ENCODE measurements around the gene CHL1.

Gene CHL1

GRCh38 chr3:264394-265156, 68.0 kb downstream of the CHL1 start:
- DNase-seq (ENCODE audit: insufficient read length, low spot score) (no peak), FAIRE-seq (no peak)
- no peak for TF ChIP-seq CTCF (IDR thresholded peaks at IDR 0.05; ENCODE audit: insufficient read depth, missing control alignments)

GRCh38 chr3:267101-267500, 70.5 kb downstream of the CHL1 start:
- FAIRE-seq (no peak), DNase-seq (ENCODE audit: insufficient read length, low spot score) (no peak)
- no peak for TF ChIP-seq CTCF (IDR thresholded peaks at IDR 0.05; ENCODE audit: insufficient read depth, missing control alignments)

- DNase-seq (ENCODE audit: insufficient read length, low spot score) (no peak), FAIRE-seq (no peak)
Observed at GRCh38 chr3:270688-271087, 74.1 kb downstream of the CHL1 start.

GRCh38 chr3:274927-275326, 78.4 kb downstream of the CHL1 start:
- DNase-seq (ENCODE audit: insufficient read length, low spot score) (no peak), FAIRE-seq (no peak)
- no peak for TF ChIP-seq CTCF (IDR thresholded peaks at IDR 0.05; ENCODE audit: insufficient read depth, missing control alignments)

More at GRCh38 chr3:270688-271087, 74.1 kb downstream of the CHL1 start:
- no peak for TF ChIP-seq CTCF (IDR thresholded peaks at IDR 0.05; ENCODE audit: insufficient read depth, missing control alignments)

GRCh38 chr3:277873-278272, 81.3 kb downstream of the CHL1 start:
- FAIRE-seq, result no peak
- TF ChIP-seq CTCF (IDR thresholded peaks at IDR 0.05; ENCODE audit: insufficient read depth, missing control alignments), result no peak
- no peak for DNase-seq (ENCODE audit: insufficient read length, low spot score)

GRCh38 chr3:278300-279064, 81.9 kb downstream of the CHL1 start:
- no peak for TF ChIP-seq CTCF (IDR thresholded peaks at IDR 0.05; ENCODE audit: insufficient read depth, missing control alignments)
- FAIRE-seq, result no peak
- DNase-seq (ENCODE audit: insufficient read length, low spot score), result no peak

- no peak for TF ChIP-seq CTCF (IDR thresholded peaks at IDR 0.05; ENCODE audit: insufficient read depth, missing control alignments)
- DNase-seq (ENCODE audit: insufficient read length, low spot score) (no peak), FAIRE-seq (no peak)
Observed at GRCh38 chr3:279325-279724, 82.8 kb downstream of the CHL1 start.

All from D721Med (cell line).